Measurements from ENCODE around the gene GBE1.

The GBE1 gene

DNA sequence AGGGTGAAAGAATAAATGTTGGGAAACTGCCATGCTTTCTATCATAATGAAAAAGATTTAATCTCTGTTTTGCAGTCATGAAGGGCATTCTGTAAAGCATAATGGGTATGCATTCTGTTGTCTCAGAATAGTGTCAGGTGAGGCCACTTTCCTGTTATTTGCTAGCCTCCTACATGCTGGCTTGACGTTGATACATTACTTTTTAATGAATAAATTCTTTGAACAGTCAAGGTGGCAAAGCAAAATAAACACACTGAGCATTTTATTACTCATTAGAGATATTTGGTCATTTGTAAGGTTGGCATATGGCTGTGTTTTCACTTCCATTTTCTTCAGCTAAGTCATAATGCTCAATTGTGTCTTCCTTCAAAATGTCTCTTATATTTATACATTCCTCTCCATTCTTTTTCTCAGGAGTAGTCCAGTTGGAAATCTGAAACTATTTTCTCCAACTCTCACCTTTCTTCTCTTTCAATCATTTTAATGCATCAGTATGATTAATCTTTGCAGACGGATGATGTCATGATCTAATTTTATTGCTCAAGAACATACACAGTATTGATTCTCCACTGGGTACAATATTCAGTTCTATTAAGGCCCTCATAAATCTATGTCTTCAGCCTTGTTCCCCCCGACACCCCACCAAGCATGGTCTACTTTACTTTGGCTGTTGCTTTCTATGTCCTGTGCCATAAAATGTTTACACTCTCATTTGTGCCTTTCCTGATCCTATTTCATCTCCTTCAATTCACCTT, 290.7 kb downstream of the GBE1 start:
- TF ChIP-seq, protein P1, sequence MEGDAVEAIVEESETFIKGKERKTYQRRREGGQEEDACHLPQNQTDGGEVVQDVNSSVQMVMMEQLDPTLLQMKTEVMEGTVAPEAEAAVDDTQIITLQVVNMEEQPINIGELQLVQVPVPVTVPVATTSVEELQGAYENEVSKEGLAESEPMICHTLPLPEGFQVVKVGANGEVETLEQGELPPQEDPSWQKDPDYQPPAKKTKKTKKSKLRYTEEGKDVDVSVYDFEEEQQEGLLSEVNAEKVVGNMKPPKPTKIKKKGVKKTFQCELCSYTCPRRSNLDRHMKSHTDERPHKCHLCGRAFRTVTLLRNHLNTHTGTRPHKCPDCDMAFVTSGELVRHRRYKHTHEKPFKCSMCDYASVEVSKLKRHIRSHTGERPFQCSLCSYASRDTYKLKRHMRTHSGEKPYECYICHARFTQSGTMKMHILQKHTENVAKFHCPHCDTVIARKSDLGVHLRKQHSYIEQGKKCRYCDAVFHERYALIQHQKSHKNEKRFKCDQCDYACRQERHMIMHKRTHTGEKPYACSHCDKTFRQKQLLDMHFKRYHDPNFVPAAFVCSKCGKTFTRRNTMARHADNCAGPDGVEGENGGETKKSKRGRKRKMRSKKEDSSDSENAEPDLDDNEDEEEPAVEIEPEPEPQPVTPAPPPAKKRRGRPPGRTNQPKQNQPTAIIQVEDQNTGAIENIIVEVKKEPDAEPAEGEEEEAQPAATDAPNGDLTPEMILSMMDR (conservative IDR thresholded peaks at IDR 0.05; ENCODE audit: low read depth, low read length) = no peak
- H3K4me3 ChIP-seq (ENCODE audit: low read length) = no peak overlapping the region
- DNase-seq (ENCODE audit: low read depth) = no peak

DNA sequence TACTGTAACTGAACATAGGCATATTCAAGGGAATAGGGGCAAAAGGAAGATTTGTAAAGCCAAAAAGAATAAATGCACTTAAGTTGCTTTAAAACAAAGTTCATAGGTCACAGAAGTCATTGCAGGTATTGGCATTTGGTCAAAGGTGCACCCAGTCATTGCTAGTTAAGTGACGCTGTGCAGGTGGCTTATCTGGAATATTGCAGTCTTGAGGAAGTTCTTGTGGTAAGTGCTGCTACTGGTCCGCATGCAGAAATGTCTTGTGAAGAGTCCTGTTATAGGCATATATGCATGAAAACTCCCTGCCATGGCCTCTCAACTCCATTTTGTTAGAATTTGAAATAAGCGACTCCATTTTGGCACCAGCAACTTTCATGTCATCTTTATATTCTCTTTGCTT, 293.1 kb downstream of the GBE1 start:
- DNase-seq (ENCODE audit: low read depth) = no peak
- TF ChIP-seq, protein P1 (conservative IDR thresholded peaks at IDR 0.05; ENCODE audit: low read depth, low read length) = no peak
- H3K4me3 ChIP-seq (ENCODE audit: low read length) = no peak overlapping the region

DNA sequence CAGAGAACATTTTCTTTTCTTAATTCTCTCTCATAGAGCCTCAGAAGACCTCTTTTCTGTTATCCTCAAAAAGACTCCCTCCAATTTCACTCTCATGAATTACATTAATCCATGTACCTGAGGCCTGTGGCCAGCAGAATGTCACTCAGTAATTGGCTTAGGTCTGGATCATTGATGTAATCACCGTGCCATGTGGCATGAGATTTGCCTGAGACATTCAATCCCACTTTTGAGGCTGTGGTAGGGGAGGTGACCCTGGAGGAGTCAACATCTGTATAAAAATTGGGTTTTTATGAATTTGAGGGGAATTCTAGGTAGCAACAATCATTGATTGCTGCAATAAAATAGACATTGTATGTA, 295.3 kb downstream of the GBE1 start:
- no peak overlapping the region for H3K4me3 ChIP-seq (ENCODE audit: low read length)
- no peak for DNase-seq (ENCODE audit: low read depth)
- TF ChIP-seq, protein P1 (conservative IDR thresholded peaks at IDR 0.05; ENCODE audit: low read depth, low read length) = no peak

DNA sequence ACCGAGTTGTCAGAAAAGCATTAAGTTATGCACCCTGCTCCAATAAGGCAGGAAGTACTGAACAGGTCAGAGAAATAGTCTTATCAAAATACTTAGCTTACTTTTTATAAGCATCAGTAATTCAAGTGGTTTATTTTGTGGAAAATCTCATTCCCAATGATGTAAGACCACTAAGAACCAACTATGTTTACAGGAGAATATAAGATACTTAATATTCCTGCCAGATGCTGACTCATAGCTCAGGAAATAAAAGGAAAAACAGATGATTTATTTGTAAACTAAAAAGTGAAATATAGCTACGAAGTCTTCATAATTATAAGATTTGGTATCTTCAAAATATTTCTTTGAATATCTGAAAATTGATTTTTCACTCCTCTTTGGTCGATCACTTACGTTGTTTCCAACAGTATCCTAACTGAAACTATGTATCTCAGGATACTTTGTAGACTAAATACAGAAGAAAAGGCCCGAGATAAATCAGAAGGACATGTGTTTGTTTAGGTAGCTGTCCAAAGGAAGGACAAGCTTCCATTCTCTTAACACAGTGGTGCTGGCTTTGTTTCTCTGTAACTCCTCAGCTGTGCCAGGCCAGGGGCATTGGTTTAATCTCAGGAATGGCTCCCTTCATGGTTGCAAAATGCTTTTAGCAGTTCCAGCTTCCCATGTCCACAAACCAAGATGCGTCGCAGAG, 295.8 kb downstream of the GBE1 start:
- TF ChIP-seq, protein P1 (conservative IDR thresholded peaks at IDR 0.05; ENCODE audit: low read depth, low read length) = no peak
- no peak overlapping the region for H3K4me3 ChIP-seq (ENCODE audit: low read length)
- no peak for DNase-seq (ENCODE audit: low read depth)

DNA sequence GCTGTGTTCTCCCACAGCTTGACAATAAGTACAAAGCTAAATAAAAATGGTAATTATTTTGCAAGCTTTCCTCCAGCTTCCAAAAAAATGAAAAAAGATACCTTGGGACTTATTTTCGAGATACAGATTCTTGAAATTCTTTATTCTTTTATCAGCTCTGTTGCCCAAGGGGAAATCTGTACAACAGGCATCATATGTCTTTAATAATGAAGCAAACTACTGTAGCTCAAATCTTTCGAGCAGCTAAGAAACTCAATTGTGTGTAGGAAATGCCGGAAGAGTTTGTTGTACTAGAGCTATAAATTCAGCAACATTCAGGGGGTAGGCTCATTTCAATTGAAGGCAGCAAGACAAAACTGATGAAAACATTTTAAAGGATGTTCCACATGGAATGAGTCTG, 297.7 kb downstream of the GBE1 start:
- TF ChIP-seq, protein P1 (conservative IDR thresholded peaks at IDR 0.05; ENCODE audit: low read depth, low read length) = no peak
- no peak for DNase-seq (ENCODE audit: low read depth)
- H3K4me3 ChIP-seq (ENCODE audit: low read length) = no peak overlapping the region

DNA sequence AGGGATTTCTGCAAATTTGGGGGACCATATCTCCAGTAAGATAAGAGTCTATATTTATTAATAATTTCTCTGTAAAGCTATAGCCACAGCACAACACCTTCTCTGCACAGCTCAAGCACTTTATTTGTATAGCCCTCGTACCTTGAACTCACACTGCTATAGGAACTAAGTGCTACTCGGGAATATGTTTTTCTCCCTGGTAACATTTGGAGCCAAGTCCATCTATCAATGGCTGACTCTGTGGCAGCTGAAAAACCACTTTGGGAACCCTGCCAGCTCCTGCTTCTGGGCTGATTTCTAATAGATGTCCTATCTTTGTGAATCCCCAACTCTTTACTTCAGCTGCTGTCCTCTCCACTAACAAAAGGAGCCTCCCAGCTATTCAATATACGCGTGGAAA, 298.5 kb downstream of the GBE1 start:
- DNase-seq (ENCODE audit: low read depth) = no peak
- no peak overlapping the region for H3K4me3 ChIP-seq (ENCODE audit: low read length)
- TF ChIP-seq, protein P1 (conservative IDR thresholded peaks at IDR 0.05; ENCODE audit: low read depth, low read length) = no peak

DNA sequence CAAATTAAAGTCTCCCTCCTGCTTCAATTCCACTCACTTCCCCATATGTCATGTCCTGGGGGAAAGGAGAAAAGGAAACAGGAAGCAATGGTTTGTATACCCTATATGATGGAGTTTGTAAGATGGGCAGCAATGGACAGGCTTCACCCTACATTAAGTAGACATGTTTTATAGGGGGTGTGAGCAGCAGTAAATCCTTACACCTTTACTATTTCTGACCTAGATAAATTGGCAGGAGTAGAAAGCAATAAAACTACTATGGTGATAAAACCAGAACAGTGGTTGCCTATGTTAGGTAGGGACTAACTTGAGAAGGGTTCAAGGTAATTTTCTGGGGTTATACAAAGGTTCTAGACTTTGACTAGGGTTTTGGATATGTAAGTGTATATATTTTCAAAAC, 301.7 kb downstream of the GBE1 start:
- TF ChIP-seq, protein P1 (conservative IDR thresholded peaks at IDR 0.05; ENCODE audit: low read depth, low read length) = no peak
- no peak for DNase-seq (ENCODE audit: low read depth)
- H3K4me3 ChIP-seq (ENCODE audit: low read length) = no peak overlapping the region

All from retinal pigment epithelial cell (primary cell).